GM18909 (cell line): Measurements from ENCODE around the gene SPINK13.
"Not testable (repeated sequence)": the region's sequence is repeated elsewhere in the genome, so short reads cannot be mapped to it uniquely, and the experiment has no call there.

Source experiments
- ATAC-seq: cut with Tn5 transposase; IDR thresholded peaks from one replicate; pipeline ENCODE4 v1.9.1; 2021; ENCODE audit warnings: mild to moderate bottlenecking; ENCODE audit not compliant: unreplicated experiment, poor library complexity

Gene SPINK13, protein sequence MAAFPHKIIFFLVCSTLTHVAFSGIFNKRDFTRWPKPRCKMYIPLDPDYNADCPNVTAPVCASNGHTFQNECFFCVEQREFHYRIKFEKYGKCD

DNA sequence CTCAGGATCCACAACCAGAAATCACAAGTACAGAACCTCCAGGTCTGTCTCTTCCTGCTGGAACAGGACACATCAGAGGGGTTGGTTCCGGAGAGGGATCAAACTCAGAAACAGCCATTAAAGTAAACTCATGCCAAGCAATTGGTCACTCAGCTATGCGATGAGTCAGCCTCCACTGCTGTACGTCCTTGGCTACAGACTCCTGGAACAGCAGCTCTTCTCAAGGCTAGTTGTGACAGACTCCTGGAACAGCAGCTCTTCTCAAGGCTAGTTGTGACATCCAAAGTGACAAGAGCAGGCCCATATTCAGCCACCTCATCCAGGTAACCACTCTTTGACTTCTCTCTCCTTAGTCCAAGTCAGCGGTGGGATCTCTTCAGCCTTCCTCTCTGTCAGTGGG lies at the start of gene SPINK13:
SPINK13 (plus strand) TSS at position 229 of the 400 bp plus-strand sequence. CDS start 1,279 bp downstream, outside the sequence.
- no peak for ATAC-seq

DNA sequence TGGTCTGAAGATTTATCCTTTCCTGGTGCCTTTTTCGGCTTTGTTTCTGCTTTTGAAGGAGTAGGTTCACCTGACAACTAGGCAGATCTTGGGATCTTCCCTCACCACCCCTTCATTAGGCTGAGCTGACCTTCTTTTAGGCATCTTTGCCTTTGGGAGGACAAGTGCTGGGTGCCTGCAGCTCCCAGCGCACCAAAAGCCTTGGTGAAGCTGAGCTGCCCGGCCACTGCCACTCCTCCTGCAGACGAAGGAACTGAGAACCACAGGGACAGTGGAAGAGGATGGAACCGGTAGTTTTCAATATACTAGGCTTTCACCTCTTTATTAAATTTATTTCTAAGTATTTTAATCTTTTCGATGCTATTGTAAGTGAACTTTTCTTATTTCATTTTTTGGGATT lies 47.1 kb upstream of the SPINK13 start:
- ATAC-seq = no peak

DNA sequence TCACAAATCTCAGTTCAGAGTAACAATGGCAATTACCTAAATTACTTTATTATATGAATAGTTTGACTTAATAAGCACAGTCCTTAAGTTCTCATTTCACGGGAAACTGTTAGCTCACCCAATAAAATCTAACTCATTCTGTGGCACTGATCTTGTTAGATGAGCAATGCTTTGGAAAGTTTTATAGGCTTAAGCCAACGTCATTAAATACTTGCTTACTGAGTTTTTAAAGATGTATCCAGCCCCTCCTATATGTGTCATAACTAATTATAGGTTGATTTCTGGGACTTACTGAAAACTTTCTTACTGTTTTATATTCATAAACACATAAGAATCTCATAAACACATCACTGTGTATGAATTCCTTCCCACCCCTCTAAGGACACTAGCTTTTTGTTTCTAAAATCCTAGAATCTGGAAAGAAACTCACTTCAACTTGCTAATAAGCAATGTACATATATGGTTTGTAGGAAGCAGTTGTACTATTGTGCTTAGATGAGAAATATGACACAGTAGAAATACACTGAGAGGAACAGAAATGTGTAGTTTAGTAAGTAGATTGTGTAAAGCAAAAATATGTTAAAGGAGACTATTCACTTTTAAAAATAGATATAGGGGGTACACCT lies 44.4 kb upstream of the SPINK13 start:
- ATAC-seq = no peak

DNA sequence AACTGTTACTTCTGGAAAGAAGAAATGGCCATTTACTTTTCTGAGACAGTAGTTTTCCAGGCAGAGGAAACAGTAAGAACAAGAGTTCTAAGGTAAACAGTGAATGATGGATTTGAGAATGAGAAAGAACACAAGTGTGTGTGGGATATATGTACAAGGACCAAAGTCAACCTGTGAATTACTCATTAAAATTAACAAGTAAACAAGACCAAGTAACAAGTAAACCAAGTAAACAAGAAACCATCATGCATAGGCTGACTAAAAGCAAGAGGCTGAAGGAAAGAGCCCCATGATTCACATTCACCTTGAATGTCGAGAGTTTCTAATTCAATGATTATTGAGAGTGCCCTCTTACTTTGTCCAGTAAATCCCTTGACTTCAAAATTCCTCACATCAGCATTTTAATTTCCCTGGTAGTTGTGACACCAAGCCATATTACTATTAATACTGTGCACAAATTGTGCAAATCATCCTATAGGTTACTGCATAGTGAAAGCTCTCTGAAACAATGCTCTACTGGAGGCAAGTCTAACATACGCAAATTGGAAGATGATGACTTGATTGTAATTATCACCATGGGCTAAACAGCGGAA lies 40.1 kb upstream of the SPINK13 start:
- no peak for ATAC-seq

DNA sequence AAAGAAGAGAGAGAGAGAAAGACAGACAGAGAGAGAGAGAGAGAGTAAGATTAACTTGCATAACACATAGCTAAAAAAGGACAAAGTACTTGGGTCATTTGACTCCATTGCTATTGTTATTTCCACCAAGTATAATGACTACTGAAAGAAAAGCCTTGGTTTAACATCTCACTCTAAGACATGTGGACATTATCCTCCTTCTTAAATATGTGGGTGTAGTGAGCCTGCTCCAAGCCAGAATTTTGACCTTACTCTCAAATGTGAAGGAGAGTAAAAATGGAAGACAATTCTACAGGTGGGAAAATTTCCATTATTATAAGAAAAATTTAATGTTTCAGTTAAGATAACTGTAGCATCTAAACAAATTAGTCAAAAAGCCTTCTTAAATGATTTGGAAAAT lies 38.8 kb upstream of the SPINK13 start:
- no peak for ATAC-seq

DNA sequence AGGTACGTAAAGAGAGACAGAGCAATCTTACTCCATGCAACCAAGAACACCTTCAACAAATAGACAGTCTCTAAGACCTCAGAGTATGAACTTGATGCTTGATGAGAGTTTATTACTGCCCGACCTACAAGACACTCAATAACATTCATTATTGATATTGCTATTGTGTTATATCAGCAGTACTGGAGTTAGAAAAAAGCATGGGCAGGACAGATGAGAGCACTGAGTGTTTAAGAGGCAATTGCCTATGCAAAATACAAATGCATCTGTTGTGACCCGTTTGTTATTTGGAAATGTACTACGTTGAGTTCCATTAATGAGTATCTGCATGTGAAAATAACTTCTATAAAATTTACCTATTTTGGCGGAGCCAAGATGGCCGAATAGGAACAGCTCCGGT lies 38.4 kb upstream of the SPINK13 start:
- ATAC-seq = no peak

DNA sequence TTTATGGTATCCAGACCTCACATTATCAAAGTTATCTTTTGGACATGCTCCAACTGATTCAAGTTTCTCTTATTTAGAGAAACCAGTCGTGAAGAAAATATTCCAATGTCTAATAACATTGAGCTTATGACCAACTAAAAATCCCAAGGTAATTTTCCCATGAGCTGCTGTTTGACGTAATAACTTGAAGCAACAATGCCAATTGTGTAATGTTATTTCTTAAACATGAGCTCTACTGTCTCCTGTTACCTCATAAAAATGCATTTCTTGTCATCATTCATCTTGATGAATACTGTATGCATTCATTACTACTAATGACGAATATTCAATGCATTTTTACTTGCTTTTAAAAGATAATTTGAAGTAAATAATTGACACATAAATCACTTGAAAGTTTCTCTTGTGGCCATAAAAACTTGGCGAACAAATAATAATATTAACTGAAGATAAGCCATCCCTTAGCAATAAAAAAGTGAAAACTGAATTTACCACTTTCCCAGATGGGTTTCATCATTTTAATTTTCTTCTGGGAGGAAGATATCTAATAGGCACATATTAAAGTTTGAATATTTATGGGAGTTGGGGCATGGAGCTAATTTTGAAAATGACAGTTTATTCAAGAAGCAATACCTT lies 30.7 kb upstream of the SPINK13 start:
- no peak for ATAC-seq

DNA sequence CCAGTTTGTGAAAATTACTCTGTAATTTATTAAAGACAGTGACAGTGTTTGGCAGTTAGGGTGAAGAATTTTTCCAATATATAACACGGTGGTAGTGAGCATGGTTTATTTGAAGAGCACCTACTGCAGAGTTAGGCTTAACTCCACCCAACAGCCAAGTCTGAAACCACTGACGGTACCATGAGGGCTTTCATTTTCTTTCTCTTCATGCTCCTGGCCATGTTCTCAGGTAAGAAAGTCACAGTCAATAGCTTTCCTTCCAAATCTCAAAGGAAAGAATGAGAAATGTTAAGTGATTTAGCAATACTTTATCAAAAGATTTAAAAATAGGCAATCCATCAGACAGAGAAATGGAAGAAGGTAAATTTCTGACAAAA lies 30.2 kb upstream of the SPINK13 start, which contains the start of gene MARCOL:
MARCOL (plus strand) TSS at position 108 of the 377 bp plus-strand sequence; CDS start at position 181, 73 bp downstream.
- no peak for ATAC-seq

DNA sequence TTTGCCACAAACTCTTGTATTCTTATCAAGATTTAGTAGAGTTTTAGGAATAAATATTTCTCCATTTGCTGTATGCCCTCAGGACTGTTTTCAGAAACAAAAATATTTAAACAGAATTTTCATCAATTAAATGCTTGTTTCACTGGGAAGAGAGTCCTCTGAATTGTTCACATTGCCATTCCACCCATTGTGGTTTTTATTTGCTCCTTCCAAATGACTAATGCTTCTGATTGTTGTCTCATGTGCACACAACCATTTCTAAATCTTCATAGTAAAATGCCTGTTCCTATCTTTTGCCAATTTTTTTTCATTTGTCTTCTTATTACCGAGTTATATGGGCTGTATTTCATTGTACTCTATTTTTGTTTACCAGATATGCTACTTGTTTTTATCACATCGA lies 19.7 kb upstream of the SPINK13 start:
- ATAC-seq = no peak

DNA sequence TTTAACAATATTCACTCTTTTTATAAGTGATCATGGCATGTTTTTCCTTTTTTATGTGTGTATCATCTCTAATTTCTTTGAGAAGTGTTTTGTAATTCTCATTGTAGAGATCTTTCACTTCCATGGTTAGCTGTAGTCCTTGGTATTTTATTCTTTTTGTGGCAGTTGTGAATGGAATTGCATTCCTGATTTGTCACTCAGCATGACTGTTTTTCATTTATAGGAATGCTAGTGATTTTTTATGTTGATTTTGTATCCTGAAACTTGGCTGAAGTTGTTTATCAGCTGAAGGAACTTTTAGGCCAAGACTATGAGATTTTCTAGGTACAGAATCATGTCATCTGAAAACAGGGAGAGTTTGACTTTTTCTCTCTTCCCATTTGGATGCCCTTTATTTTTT lies 13.1 kb upstream of the SPINK13 start:
- ATAC-seq = no peak

DNA sequence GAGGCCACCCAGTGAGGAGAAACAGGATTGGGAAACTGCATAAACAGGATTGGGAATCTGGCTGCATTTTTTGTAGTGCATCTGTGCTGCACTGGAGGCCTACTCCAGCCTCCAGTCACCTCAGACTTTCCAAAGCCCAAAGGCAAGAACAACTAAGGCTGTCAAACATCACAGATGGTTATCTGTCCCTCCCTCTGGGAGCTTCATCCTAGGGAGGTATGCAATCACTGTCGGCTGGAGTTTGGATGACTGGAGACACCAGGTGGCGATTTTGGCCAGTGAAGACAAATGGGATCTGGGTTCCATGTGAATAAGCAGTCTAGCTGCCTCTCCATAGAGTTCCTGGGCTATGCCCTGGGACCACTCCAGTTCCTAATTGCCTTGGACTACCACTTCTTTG lies 9.3 kb upstream of the SPINK13 start:
- ATAC-seq = no peak

DNA sequence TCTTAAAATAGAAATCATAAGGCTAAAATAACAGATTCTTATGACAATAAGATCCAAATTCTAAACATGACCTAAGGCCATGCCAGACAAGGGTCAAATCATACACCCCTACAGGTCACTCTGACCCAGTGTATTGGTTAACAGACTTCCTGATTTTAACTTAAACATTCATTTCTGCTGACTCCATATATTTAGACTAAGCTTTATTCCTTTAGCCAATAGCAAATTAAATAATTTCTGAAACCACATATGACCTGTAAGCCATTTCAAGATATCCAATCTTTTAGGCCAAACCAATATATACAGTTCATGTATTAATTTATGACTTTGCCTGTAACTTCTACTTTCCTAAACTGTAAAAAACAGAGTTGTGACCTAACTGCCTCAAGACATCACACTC lies 7.4 kb upstream of the SPINK13 start:
- ATAC-seq = no peak

DNA sequence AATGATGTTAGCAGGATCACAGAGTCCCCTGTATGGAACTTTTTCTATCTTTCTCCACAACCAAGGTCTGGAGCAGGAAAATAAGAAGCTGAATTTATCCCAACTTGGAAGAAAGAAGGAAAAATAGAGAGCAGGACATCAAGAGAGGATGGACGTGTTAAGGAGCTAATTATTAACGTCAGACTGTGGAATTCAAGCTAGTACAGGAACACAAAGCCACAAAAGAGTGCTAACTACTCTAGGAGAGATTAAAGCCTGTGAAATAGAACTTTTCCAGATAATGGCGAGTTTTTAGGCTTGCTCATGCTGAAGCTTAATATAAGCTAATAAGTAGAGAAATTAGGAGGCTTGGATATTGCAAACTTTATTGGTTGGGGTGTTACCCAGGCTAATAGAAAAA lies 632 bp upstream of the SPINK13 start:
- no peak for ATAC-seq

DNA sequence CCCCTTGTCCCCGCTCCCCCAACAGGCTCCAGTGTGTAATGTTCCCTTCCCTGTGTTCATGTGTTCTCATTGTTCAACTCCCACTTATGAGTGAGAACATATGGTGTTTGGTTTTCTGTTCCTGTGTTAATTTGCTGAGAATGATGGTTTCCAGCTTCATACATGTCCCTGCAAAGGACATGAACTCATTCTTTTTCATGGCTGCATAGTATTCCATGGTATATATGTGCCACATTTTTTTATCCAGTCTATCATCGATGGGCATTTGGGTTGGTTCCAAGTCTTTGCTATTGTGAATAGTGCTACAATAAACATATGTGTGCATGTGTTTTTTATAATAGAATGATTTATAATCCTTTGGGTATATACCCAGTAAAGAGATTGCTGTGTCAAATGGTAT lies 6.5 kb downstream of the SPINK13 start:
- not testable (repeated sequence) for ATAC-seq

DNA sequence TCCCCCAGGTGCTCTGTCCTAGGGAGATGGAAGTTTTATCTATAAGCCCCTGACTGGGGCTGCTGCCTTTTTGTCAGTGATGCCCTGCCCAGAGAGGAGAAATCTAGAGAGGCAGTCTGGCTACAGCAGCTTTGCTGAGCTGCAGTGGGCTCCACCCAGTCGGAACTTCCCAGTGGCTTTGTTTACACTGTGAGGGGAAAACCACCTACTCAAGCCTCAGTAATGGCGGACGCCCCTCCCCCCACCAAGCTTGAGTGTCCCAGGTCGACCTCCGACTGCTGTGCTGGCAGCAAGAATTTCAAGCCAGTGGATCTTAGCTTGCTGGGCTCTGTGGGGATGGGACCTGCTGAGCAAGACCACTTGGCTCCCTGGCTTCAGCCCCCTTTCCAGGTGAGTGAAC lies 12.3 kb downstream of the SPINK13 start:
- not testable (repeated sequence) for ATAC-seq

DNA sequence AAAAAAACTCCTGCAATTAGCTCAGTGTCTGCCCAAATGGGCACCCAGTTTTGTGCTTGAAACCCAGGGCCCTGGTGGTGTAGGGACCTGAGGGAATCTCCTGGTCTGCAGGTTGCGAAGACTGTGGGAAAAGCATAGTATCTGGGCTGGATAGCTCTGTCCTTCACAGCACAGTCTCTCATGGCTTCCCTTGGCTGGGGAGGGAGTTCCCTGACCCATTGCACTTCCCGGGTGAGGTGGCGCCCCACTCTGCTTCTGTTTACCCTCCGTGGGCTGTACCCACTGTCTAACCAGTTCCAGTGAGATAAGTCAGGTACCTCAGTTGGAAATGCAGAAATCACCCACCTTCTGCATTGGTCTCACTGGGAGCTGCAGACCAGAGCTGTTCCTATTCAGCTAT lies 12.7 kb downstream of the SPINK13 start:
- not testable (repeated sequence) for ATAC-seq

DNA sequence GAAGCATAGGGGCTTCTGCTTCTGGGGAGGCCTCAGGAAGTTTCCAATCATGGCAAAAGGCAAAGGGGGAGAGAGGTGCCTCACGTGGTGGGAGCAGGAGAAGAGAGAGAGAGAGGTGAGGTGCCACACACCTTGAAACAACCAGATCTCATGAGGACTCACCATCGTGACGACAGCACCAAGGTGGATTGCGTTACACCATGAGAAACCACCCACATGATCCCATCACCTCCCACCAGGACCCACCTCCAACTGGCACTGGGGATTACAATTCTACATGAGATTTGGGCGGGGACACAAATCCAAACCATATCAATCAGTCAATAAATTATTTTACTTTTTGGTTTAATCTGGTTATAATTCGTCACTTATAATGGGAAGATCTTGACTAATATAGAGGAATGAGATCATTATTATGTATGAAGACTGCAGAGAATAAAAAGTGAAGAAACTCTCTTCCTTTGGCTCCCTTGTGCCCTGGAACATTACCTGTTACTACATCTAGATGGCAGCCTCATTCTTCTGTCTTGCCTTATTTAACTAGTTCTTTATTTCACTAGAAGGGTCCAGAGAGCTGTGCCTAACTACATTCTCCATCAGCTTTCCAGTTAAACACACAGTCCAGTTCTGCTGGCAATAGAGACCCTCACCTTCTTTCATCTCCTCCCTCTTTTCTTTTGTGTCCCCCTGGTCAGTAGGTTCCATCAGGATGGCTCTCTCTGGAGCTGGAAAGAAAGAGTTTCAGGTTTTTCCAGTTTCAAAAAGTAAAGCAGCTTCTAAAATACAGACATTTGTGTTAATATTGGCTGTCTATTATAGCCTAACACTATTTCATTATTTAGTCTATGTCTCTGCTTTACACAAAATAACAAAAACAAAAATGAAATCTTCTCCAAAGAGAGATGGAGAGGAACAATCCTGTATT lies 21.9 kb downstream of the SPINK13 start:
- no peak for ATAC-seq

DNA sequence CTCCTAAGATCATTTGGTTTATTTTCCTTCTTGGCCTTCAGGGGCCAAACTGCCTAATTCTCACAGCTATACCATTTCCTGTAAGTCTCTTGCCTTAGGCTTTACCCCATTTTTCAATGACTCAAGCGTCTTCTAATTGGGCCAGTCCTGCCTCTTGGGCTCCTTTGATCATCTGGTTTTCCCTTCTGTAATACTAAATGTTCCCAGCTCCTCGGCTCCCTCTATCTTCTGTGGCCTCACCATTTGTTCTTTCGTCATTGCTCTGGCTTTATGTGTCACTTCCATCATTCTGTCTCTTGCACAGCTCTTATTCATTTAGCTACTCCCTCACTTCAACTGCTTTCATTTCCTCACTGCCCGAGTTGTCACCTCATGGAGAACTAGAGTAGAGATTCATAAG lies 29.1 kb downstream of the SPINK13 start:
- ATAC-seq = no peak

DNA sequence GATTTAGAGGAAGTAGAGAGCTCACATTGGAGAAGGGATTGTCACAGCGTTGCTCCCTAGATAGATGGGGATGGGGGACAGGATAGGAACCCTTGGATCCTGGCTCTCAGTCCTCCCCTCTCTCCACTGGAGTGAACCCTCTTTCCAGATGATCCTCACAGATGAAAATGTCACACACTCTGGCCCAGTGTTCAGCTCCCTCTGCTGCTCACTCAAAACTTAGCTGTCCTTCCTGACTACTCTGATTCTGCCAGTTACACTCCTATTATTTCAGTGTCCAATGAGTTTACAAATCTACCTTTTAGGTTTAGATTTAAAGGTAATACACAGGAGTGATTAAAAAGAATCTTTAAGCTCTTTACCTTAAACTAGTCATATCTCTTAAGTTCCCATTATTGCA lies 37.9 kb downstream of the SPINK13 start:
- no peak for ATAC-seq

DNA sequence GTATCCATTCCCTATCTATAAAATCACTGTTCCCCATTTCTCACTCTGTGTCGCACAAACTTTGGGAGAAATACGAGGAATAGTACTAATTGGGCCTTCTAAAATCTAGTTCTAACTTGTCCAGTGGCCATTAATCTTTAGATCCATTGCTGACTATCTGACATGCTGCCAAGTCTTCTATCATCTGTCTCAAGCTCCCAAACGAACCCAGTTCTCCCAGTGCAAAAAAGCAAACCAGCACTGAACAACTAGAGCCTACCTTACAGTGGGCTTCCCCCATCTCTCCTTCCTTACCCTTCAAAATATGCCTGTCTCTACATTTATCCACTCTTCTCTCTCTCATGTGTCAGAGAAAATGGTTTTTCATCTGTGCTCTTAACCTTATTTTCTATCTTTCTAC lies 40.4 kb downstream of the SPINK13 start:
- ATAC-seq = no peak

DNA sequence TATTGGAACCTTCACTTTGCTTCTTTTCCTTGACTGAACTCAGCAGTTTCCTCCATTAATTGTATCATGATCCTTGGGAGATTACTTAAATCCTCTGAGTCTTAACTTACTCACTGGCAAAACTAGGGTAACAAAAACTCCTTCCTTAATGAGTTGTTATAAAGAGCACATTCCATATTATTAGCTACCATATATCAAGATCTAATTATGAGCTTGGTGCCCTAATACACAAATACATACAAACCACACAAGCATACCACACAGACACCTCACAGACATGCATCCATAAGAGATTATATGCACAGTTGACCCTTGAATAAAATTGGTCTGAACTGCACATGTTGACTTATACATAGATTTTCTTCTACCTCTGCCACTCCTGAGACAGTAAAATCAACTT lies 41.2 kb downstream of the SPINK13 start:
- no peak for ATAC-seq
